ENCODE measurements around the gene PMS1. TPM values are rescaled to one million over a fixed set of nuclear protein-coding genes. Genes with fewer than 3 reads are reported as not detected.

PMS1 gene
- total RNA-seq, 1 donor from 2014 or later = 20.1 TPM

DNA sequence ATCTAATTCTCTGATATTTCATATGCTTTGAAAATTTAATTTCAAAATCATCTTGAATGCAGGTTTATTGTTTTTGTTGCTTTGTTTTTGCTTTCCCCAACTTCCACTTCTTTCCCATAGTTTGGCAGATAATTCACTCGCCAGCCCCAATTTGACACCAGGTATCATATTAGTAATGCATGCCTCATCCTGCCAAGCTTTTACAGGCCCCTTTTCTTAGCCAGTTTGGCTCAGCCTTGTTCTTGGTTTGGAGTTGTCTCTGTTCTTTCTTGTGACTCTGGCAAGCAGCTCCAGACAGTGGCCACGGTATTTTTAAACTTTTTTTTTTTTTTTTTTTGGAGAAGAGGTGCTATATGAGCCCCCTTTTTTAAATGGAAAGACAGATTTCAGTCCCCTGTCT, 65.3 kb downstream of the PMS1 start:
- no peaks in the 10 kb centered on the region for H3K4me1 ChIP-seq
- H3K36me3 ChIP-seq = peaks cover 0 to 12% of the 10 kb centered on the region in 2 donors
- intact Hi-C loops (cut with DNase I) = no loop called here
- H3K27me3 ChIP-seq = no peaks in the 10 kb centered on the region
- no peak overlapping the region for H3K27ac ChIP-seq
- H3K9me3 ChIP-seq = no peaks in the 10 kb centered on the region
- DNase-seq (ENCODE audit: extremely low spot score in 2 of 2) = no peak
- TF ChIP-seq, protein P1, sequence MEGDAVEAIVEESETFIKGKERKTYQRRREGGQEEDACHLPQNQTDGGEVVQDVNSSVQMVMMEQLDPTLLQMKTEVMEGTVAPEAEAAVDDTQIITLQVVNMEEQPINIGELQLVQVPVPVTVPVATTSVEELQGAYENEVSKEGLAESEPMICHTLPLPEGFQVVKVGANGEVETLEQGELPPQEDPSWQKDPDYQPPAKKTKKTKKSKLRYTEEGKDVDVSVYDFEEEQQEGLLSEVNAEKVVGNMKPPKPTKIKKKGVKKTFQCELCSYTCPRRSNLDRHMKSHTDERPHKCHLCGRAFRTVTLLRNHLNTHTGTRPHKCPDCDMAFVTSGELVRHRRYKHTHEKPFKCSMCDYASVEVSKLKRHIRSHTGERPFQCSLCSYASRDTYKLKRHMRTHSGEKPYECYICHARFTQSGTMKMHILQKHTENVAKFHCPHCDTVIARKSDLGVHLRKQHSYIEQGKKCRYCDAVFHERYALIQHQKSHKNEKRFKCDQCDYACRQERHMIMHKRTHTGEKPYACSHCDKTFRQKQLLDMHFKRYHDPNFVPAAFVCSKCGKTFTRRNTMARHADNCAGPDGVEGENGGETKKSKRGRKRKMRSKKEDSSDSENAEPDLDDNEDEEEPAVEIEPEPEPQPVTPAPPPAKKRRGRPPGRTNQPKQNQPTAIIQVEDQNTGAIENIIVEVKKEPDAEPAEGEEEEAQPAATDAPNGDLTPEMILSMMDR (IDR thresholded peaks at IDR 0.05) = no peak
- TF ChIP-seq POLR2A (IDR thresholded peaks at IDR 0.05) (no peak), POLR2AphosphoS5 (IDR thresholded peaks at IDR 0.05; ENCODE audit: insufficient read depth in 1 of 2, low read depth in 1 of 2) (no peak)
- H3K4me3 ChIP-seq = no peak overlapping the region

DNA sequence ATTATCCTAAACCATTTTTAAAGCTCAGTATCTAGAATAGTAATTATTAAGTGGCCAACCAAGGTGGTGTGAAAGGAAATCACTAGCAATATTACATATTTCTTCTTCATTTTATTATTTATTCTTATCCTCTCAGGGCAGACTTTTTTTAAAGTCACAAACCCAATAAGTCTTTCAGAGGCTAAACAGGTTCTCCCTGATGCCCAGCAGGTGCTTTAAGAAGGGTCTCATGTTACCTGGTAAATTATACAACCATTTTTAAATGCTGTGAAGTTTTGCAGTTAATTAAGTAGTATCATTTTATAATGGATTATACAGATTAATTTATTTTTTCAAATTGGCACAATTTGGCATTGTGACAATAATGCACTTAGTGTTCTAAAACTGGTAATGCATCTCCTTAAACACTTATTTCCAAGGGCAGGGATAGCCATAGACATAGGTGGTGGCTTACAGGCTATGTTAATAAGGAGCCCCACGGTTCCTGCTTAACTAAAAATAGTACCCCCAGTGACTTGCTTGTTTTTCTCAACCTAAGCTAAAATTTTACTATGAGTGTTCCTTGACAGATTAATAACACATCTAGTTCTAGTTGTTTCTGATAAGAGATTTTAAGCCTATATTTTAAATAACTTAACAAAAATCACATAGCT, 67.0 kb downstream of the PMS1 start:
- no peaks in the 10 kb centered on the region for H3K27me3 ChIP-seq
- H3K36me3 ChIP-seq = peaks cover 0 to 9% of the 10 kb centered on the region in 2 donors
- no peak overlapping the region for H3K4me3 ChIP-seq
- no peaks in the 10 kb centered on the region for H3K9me3 ChIP-seq
- no peaks in the 10 kb centered on the region for H3K4me1 ChIP-seq
- no peak for TF ChIP-seq POLR2AphosphoS5 (IDR thresholded peaks at IDR 0.05; ENCODE audit: insufficient read depth in 1 of 2, low read depth in 1 of 2)
- TF ChIP-seq, protein P1 (IDR thresholded peaks at IDR 0.05) = no peak
- no peak for TF ChIP-seq POLR2A (IDR thresholded peaks at IDR 0.05)
- intact Hi-C loops (cut with DNase I) = no loop called here
- DNase-seq (ENCODE audit: extremely low spot score in 2 of 2) = no peak
- no peak overlapping the region for H3K27ac ChIP-seq

DNA sequence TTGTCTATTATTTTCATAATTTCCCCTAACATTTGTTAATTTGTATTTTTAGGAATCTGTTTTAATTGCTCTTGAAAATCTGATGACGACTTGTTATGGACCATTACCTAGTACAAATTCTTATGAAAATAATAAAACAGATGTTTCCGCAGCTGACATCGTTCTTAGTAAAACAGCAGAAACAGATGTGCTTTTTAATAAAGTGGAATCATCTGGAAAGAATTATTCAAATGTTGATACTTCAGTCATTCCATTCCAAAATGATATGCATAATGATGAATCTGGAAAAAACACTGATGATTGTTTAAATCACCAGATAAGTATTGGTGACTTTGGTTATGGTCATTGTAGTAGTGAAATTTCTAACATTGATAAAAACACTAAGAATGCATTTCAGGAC, 69.9 kb downstream of the PMS1 start:
- intact Hi-C loops (cut with DNase I) = no loop called here
- TF ChIP-seq, protein P1 (IDR thresholded peaks at IDR 0.05) = no peak
- TF ChIP-seq POLR2A (IDR thresholded peaks at IDR 0.05) = no peak
- no peak for TF ChIP-seq POLR2AphosphoS5 (IDR thresholded peaks at IDR 0.05; ENCODE audit: insufficient read depth in 1 of 2, low read depth in 1 of 2)
- no peaks in the 10 kb centered on the region for H3K27me3 ChIP-seq
- no peaks in the 10 kb centered on the region for H3K9me3 ChIP-seq
- peaks cover 0 to 6% of the 10 kb centered on the region in 2 donors for H3K36me3 ChIP-seq
- H3K4me1 ChIP-seq = no peaks in the 10 kb centered on the region
- H3K27ac ChIP-seq = no peak overlapping the region
- no peak overlapping the region for H3K4me3 ChIP-seq
- DNase-seq (ENCODE audit: extremely low spot score in 2 of 2) = no peak

DNA sequence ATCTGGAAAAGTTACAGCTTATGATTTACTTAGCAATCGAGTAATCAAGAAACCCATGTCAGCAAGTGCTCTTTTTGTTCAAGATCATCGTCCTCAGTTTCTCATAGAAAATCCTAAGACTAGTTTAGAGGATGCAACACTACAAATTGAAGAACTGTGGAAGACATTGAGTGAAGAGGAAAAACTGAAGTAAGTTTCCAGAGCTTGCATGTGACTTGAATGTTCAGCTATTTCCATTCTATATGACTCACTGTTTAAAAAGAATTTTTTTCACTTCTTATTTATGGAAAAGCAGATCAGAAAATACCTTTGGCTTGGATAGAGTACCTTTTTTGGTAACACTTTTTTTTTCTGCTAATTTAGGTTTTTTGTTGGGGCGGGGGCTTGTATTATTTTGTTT, 70.7 kb downstream of the PMS1 start:
- Histone ChIP-seq H3K4me3 (no peak overlapping the region), H3K27me3 (no peaks in the 10 kb centered on the region), H3K4me1 (no peaks in the 10 kb centered on the region), H3K9me3 (no peaks in the 10 kb centered on the region), H3K36me3 (peaks cover 0 to 6% of the 10 kb centered on the region in 2 donors), H3K27ac (no peak overlapping the region)
- intact Hi-C loops (cut with DNase I) = no loop called here
- no peak for DNase-seq (ENCODE audit: extremely low spot score in 2 of 2)
- no peak for TF ChIP-seq POLR2AphosphoS5 (IDR thresholded peaks at IDR 0.05; ENCODE audit: insufficient read depth in 1 of 2, low read depth in 1 of 2)
- no peak for TF ChIP-seq POLR2A (IDR thresholded peaks at IDR 0.05)
- TF ChIP-seq, protein P1 (IDR thresholded peaks at IDR 0.05) = no peak

DNA sequence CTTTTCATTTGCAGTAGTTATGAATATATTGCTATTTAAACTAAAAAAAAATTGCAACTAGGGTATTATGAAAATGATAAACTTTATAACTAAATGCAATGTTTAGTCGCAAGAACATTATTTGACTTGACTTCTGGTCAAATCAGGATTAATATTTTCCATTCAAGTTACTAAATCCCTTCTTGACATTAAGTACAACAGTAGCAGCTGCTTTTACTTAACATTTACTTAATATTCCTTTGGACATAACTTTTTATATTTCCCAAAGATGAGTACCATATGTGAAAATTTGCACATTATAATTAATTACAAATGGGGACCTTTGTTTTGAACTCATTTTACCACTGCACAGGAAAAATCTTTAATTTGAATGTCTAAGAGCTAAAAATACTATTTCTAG, 74.0 kb downstream of the PMS1 start:
- TF ChIP-seq, protein P1 (IDR thresholded peaks at IDR 0.05) = no peak
- TF ChIP-seq POLR2AphosphoS5 (IDR thresholded peaks at IDR 0.05; ENCODE audit: insufficient read depth in 1 of 2, low read depth in 1 of 2) (no peak), POLR2A (IDR thresholded peaks at IDR 0.05) (no peak)
- Histone ChIP-seq H3K27me3 (no peaks in the 10 kb centered on the region), H3K4me1 (no peaks in the 10 kb centered on the region), H3K36me3 (peaks cover 0 to 6% of the 10 kb centered on the region in 2 donors), H3K9me3 (no peaks in the 10 kb centered on the region), H3K27ac (no peak overlapping the region), H3K4me3 (no peak overlapping the region)
- intact Hi-C loops (cut with DNase I) = no loop called here
- no peak for DNase-seq (ENCODE audit: extremely low spot score in 2 of 2)
